ENCODE results near the gene SLC49A3.

The SLC49A3 gene

GRCh38 chr4:678331-679103 lies 10.4 kb downstream of the SLC49A3 start:
- TF ChIP-seq CTCF (conservative IDR thresholded peaks at IDR 0.05; ENCODE audit: low read length): no peak
- no peak overlapping the region for H3K4me3 ChIP-seq (ENCODE audit: low read length)
- DNase-seq (ENCODE audit: low read depth): no peak

- TF ChIP-seq CTCF (conservative IDR thresholded peaks at IDR 0.05; ENCODE audit: low read length): no peak
- peak; percentile 27 for DNase-seq (ENCODE audit: low read depth)
- no peak overlapping the region for H3K4me3 ChIP-seq (ENCODE audit: low read length)
Measured at GRCh38 chr4:677431-678293, 11.3 kb downstream of the SLC49A3 start.

- TF ChIP-seq CTCF (conservative IDR thresholded peaks at IDR 0.05; ENCODE audit: low read length): no peak
- DNase-seq (ENCODE audit: low read depth): no peak
- H3K4me3 ChIP-seq (ENCODE audit: low read length): no peak overlapping the region
Measured at GRCh38 chr4:676871-677235, 12.1 kb downstream of the SLC49A3 start.

GRCh38 chr4:675980-676870 lies 12.7 kb downstream of the SLC49A3 start:
- H3K4me3 ChIP-seq (ENCODE audit: low read length): no peak overlapping the region
- no peak for TF ChIP-seq CTCF (conservative IDR thresholded peaks at IDR 0.05; ENCODE audit: low read length)
- no peak for DNase-seq (ENCODE audit: low read depth)

- peak; percentile 21 for DNase-seq (ENCODE audit: low read depth)
- H3K4me3 ChIP-seq (ENCODE audit: low read length): peak overlapping the region; percentile 78
- TF ChIP-seq CTCF (conservative IDR thresholded peaks at IDR 0.05; ENCODE audit: low read length): no peak
Measured at GRCh38 chr4:675036-675882, 13.7 kb downstream of the SLC49A3 start.

Data from AG10803 (cell line).